Stimulated activated CD4-positive, alpha-beta T cell treated with anti-CD3 and anti-CD28 coated beads, TNF-alpha, amount 100 ng/mL, for 4 hours (primary cell): Measurements from ENCODE around the gene PPP1R13B.

Experiments
- DNase-seq, 3 experiments: peaks; one replicate each; pipeline ENCODE4 v3.0.0-alpha.2; 2020; ENCODE audit warnings: low read depth in 3 of 3

The PPP1R13B gene

GRCh38 chr14:103731916-103732867 is 115.2 kb downstream of the PPP1R13B start:
- DNase-seq: no peak

- no peak for DNase-seq
These were observed 115.9 kb downstream of the PPP1R13B start for GRCh38 chr14:103731481-103731880.

GRCh38 chr14:103730490-103731035 is 116.8 kb downstream of the PPP1R13B start:
- DNase-seq: no peak

- DNase-seq: no peak
These were observed 117.6 kb downstream of the PPP1R13B start for GRCh38 chr14:103729496-103730448.

- DNase-seq: no peak
These were observed 118.7 kb downstream of the PPP1R13B start for GRCh38 chr14:103728721-103729120.

- no peak for DNase-seq
These were observed 119.2 kb downstream of the PPP1R13B start for GRCh38 chr14:103728141-103728540.

- DNase-seq: no peak
These were observed 119.9 kb downstream of the PPP1R13B start for GRCh38 chr14:103727313-103727980.

GRCh38 chr14:103726474-103726873 is 120.9 kb downstream of the PPP1R13B start:
- DNase-seq: no peak

- DNase-seq: no peak
These were observed 121.5 kb downstream of the PPP1R13B start for GRCh38 chr14:103725739-103726395.

- DNase-seq: no peak
These were observed 122.2 kb downstream of the PPP1R13B start for GRCh38 chr14:103725001-103725682.

GRCh38 chr14:103724116-103724515 is 123.3 kb downstream of the PPP1R13B start:
- no peak for DNase-seq

GRCh38 chr14:103723748-103724081 is 123.7 kb downstream of the PPP1R13B start:
- no peak for DNase-seq

GRCh38 chr14:103721334-103722120 is 125.8 kb downstream of the PPP1R13B start:
- DNase-seq: no peak

- DNase-seq: no peak
These were observed 127.6 kb downstream of the PPP1R13B start for GRCh38 chr14:103719751-103720150.

- DNase-seq: no peak
These were observed 128.8 kb downstream of the PPP1R13B start for GRCh38 chr14:103718572-103718971.

GRCh38 chr14:103716899-103717411 is 130.4 kb downstream of the PPP1R13B start:
- no peak for DNase-seq

- DNase-seq: no peak
These were observed 131.1 kb downstream of the PPP1R13B start for GRCh38 chr14:103716091-103716801.
